Activated B cell treated with CpG ODN at 0.5 μM for 24 hours (primary cell): Measurements from ENCODE around the gene ABLIM2. TPM values are rescaled to one million over a fixed set of nuclear protein-coding genes. Genes with fewer than 3 reads are reported as not detected.

Experiments used
- ATAC-seq: fragments of 200-7000 bp; cut with Tn5 transposase; one replicate; pipeline ENCODE4 v1.10.0; 2021; ENCODE audit warnings: low read depth, mild to moderate bottlenecking, moderate library complexity
- CTCF ChIA-PET: fragments of 350-600 bp; sonication (Branson Sonifier 250); formaldehyde crosslinking; loops from one replicate; lab custom pipeline; 2021; ENCODE audit warnings: antibody characterized with exemption; lab: Charles Lee
- POLR2A ChIA-PET: fragments of 350-600 bp; sonication (Branson Sonifier 250); formaldehyde crosslinking; loops from one replicate; lab custom pipeline; 2021; ENCODE audit warnings: antibody characterized with exemption; lab: Charles Lee
- DNase-seq: peaks from one replicate; pipeline ENCODE4 v3.0.0; 2022
- H3K27ac Mint-ChIP-seq: one replicate; pipeline ENCODE4 v1.8.0; 2020; ENCODE audit warnings: mixed read lengths
- H3K27me3 Mint-ChIP-seq: one replicate; pipeline ENCODE4 v1.8.0; 2021; ENCODE audit warnings: mixed read lengths
- H3K36me3 Mint-ChIP-seq: one replicate; pipeline ENCODE4 v1.8.0; 2021; ENCODE audit warnings: low read depth, mixed read lengths
- H3K4me1 Mint-ChIP-seq: one replicate; pipeline ENCODE4 v1.8.0; 2021; ENCODE audit warnings: mixed read lengths
- H3K4me3 Mint-ChIP-seq: one replicate; pipeline ENCODE4 v1.8.0; 2020; ENCODE audit warnings: mild to moderate bottlenecking, mixed read lengths
- H3K9me3 Mint-ChIP-seq: one replicate; pipeline ENCODE4 v1.8.0; 2020; ENCODE audit warnings: mixed read lengths
- intact Hi-C: fragments of 100-400 bp; cut with micrococcal nuclease; formaldehyde crosslinking; loops from one replicate; pipeline ENCODE4 v1.15.1; 2024
- total RNA-seq: library from RNA; stranded (reverse); gene quantifications from 2 replicates; pipeline ENCODE4 v1.2.3, GENCODE V29; 2022
- TF ChIP-seq, protein P1 (sequence below): fragments of 200-600 bp; IDR thresholded peaks from one replicate; pipeline ENCODE4 v1.8.0; 2022; ENCODE audit warnings: antibody characterized with exemption, mild to moderate bottlenecking

ABLIM2 gene
- total RNA-seq, 1 donor from 2014 or later: 5.2 TPM

DNA sequence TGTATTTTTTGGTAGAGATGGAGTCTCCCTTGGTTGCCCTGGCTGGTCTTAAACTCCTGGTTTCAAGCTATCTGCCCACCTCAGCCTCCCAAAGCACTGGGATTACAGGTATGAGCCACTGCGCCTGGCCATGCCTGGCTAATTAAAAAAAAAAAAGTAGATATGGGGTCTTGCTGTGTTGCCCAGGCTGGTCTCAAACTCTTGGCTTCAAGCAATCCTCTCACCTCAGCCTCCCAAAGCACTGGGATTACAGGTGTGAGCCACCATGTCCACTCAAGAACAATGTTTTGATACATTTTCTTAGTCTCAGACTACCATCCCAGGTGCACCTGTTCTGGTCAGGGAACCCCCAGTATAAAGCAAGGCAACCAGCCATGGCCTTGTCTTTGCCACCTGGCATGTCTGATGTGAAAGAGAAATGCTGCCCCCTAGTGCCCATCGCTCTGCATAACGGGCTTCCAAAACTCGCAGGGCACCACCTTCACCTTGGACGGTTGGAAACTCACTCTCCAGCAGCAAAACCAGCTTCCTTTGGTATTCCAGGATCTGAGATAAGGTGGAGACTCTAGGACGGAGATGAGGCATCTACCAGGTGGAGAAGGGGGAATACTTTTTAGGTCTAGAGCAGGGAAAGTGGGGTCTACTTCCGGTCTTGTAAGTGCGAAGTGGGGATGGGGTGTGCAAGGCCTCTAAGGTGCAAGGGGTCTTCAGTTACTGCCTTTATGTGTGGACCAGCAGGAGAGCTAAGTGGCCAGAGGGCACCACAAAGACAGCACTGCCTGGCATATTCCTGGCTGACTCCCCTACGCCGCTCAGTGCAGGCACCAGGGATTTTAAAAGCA lies 171.2 kb downstream of the ABLIM2 start:
- CTCF ChIA-PET: no interaction called here

DNA sequence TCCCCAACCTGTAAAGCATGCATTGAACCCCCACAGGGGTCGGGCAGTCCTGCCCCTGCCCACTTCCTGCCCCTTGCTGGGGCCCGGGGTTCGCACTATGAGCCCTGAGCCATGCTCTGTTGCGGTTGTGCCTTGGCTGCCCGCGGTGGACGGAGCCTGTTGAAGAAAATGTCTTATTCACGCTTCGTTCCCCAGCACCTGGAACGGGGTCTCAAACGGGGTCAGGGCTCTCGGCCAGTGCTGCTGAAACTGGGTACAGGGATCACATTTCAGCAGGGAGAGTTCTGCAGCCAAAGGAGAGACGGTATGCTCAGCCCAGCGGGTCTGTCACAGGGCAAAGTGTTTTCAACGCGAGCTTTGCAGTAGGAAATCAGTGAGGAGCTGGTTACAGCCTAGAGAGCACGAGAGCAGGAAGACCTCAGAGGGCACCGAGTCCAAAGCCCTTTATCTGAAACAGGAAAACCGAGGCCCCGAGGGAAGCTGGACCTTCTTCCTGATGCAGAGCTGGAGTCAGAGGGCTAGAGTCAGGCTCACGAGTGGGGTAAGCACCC lies 172.6 kb downstream of the ABLIM2 start:
- intact Hi-C loops: no loop called here
- H3K27ac Mint-ChIP-seq: no peak overlapping the region
- ATAC-seq (no peak), DNase-seq (no peak)
- CTCF ChIA-PET: no interaction called here
- no peaks in the 10 kb centered on the region for H3K36me3 Mint-ChIP-seq
- peaks cover 10% of the 10 kb centered on the region for H3K27me3 Mint-ChIP-seq
- POLR2A ChIA-PET: no interaction called here
- H3K9me3 Mint-ChIP-seq: peaks cover 8% of the 10 kb centered on the region
- H3K4me3 Mint-ChIP-seq: no peak overlapping the region
- H3K4me1 Mint-ChIP-seq: no peaks in the 10 kb centered on the region
- TF ChIP-seq, protein P1, sequence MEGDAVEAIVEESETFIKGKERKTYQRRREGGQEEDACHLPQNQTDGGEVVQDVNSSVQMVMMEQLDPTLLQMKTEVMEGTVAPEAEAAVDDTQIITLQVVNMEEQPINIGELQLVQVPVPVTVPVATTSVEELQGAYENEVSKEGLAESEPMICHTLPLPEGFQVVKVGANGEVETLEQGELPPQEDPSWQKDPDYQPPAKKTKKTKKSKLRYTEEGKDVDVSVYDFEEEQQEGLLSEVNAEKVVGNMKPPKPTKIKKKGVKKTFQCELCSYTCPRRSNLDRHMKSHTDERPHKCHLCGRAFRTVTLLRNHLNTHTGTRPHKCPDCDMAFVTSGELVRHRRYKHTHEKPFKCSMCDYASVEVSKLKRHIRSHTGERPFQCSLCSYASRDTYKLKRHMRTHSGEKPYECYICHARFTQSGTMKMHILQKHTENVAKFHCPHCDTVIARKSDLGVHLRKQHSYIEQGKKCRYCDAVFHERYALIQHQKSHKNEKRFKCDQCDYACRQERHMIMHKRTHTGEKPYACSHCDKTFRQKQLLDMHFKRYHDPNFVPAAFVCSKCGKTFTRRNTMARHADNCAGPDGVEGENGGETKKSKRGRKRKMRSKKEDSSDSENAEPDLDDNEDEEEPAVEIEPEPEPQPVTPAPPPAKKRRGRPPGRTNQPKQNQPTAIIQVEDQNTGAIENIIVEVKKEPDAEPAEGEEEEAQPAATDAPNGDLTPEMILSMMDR: no peak

More for the DNA sequence above, 171.2 kb downstream of the ABLIM2 start:
- no peaks in the 10 kb centered on the region for H3K36me3 Mint-ChIP-seq
- TF ChIP-seq, protein P1: no peak
- POLR2A ChIA-PET: no interaction called here
- H3K4me1 Mint-ChIP-seq: no peaks in the 10 kb centered on the region
- peaks cover 10% of the 10 kb centered on the region for H3K27me3 Mint-ChIP-seq
- H3K27ac Mint-ChIP-seq: no peak overlapping the region
- intact Hi-C loops: no loop called here
- no peak overlapping the region for H3K4me3 Mint-ChIP-seq
- peaks cover 8% of the 10 kb centered on the region for H3K9me3 Mint-ChIP-seq
- ATAC-seq: no peak
- no peak for DNase-seq

DNA sequence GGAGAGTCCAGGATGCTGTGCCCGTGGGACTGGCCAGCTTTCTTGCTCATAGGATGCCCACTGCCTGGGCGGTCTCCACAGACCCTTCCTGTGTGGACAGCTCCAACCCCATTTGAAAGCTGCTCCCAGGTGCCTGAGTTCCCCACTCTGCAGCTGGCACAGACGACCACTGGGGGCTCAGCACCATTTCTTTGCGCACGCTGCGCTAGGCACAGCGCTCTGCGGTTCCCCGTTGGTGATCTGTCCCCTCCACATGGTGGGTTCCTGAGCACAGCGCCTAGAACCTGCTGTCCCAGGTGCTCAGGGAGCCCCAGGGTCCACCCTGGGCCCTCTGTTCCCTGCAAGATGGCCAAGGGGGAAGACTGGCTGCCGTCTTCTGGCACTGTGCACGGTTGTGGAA lies 173.5 kb downstream of the ABLIM2 start:
- no peak for ATAC-seq
- no peak overlapping the region for H3K4me3 Mint-ChIP-seq
- no peak overlapping the region for H3K27ac Mint-ChIP-seq
- DNase-seq: no peak
- TF ChIP-seq, protein P1: no peak
- ChIA-PET CTCF (no interaction called here), POLR2A (no interaction called here)
- no peaks in the 10 kb centered on the region for H3K36me3 Mint-ChIP-seq
- H3K27me3 Mint-ChIP-seq: peaks cover 10% of the 10 kb centered on the region
- peaks cover 8% of the 10 kb centered on the region for H3K9me3 Mint-ChIP-seq
- H3K4me1 Mint-ChIP-seq: no peaks in the 10 kb centered on the region
- intact Hi-C loops: no loop called here

DNA sequence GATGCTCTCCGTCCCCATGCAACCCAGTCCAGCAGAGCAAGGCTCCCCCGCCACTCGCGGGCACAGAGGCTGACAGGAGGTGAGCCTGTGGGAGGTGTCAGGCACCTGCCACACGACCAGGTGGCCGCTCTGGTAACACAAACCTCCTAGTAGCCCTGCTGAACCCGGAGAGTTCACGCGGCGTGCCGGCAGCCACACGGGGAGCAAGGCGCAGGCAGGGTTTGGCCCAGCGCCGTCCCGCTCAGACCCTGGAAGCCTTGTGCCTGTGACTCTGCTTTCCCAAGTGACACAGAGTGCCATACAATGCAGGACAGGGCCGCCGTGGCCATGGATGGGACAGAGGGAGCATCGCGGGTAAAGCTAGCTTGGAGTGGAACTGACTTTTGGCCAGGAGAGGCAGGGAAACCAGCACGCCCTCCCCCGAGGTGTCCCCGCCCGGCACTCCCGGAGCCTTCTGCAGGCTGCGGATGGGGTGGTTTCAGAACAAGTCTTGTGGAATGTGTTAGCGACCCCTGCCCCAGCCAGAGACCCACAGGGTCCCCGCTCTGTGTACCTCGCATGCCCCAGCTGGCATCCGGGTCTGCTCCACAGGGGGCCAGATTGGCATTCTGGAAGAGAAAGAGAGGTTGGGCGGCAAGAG lies 174.2 kb downstream of the ABLIM2 start:
- H3K36me3 Mint-ChIP-seq: no peaks in the 10 kb centered on the region
- intact Hi-C loops: no loop called here
- CTCF ChIA-PET: no interaction called here

More for the DNA sequence above, 174.2 kb downstream of the ABLIM2 start:
- Mint-ChIP-seq H3K27ac (no peak overlapping the region), H3K9me3 (peaks cover 3% of the 10 kb centered on the region), H3K4me1 (no peaks in the 10 kb centered on the region), H3K4me3 (no peak overlapping the region), H3K27me3 (peaks cover 10% of the 10 kb centered on the region)
- TF ChIP-seq, protein P1: no peak
- POLR2A ChIA-PET: interaction anchor here (0.6 kb wide), 1 partner anchor 91 kb away, joined by 10 read pairs; no protein-coding TSS in a partner anchor
- ATAC-seq: no peak
- DNase-seq: no peak
